Endothelial cell of umbilical vein (primary cell): ENCODE data around the gene FNDC1.
A peak's percentile ranks its signal among the peaks of the same experiment; 100 is the strongest.

ENCODE experiments used
- EZH2 ChIP-seq: IDR thresholded peaks from 2 replicates; pipeline ENCODE4 v1.6.1; 2012; ENCODE audit warnings: borderline replicate concordance, low read depth, mild to moderate bottlenecking, moderate library complexity, low read length, inconsistent platforms; ENCODE audit not compliant: severe bottlenecking
- FOS ChIP-seq: IDR thresholded peaks from 2 replicates; pipeline ENCODE4 v1.6.1; 2011; ENCODE audit warnings: mild to moderate bottlenecking, low read length, moderate library complexity, borderline replicate concordance; ENCODE audit not compliant: insufficient read depth
- GATA2 ChIP-seq: IDR thresholded peaks from 2 replicates; pipeline ENCODE4 v1.7.0; 2011; ENCODE audit warnings: low read depth, mild to moderate bottlenecking, moderate library complexity, mixed read lengths, low read length; ENCODE audit not compliant: insufficient read length, insufficient read depth
- MYC ChIP-seq: IDR thresholded peaks from one replicate; pipeline ENCODE4 v1.6.1; 2011; ENCODE audit warnings: mild to moderate bottlenecking, low read depth, low read length
- POLR2A ChIP-seq: IDR thresholded peaks from 2 replicates; pipeline ENCODE4 v1.6.1; 2012; ENCODE audit warnings: low read depth, mild to moderate bottlenecking, control low read depth, low read length
- POLR2AphosphoS5 ChIP-seq: IDR thresholded peaks from 2 replicates; pipeline ENCODE4 v1.6.1; 2012; ENCODE audit warnings: low read depth, mild to moderate bottlenecking, control low read depth, low read length, moderate library complexity; ENCODE audit not compliant: insufficient read depth
- TF ChIP-seq, protein P1 (sequence below), 2 donors: IDR thresholded peaks; 1 replicate in 1 of 2; 2 replicates in 1 of 2; pipeline ENCODE4 v1.5.1; 2011; ENCODE audit warnings: low read length in 2 of 2, mild to moderate bottlenecking in 2 of 2, moderate library complexity in 2 of 2, control low read depth in 1 of 2, inconsistent platforms in 1 of 2, low read depth in 1 of 2; ENCODE audit not compliant: insufficient read depth in 1 of 2; ENCODE audit errors: extremely low read depth in 1 of 2
- TF ChIP-seq, protein P2 (sequence below): IDR thresholded peaks from 2 replicates; pipeline ENCODE4 v1.6.1; 2011; ENCODE audit not compliant: insufficient read depth, insufficient read length

DNA sequence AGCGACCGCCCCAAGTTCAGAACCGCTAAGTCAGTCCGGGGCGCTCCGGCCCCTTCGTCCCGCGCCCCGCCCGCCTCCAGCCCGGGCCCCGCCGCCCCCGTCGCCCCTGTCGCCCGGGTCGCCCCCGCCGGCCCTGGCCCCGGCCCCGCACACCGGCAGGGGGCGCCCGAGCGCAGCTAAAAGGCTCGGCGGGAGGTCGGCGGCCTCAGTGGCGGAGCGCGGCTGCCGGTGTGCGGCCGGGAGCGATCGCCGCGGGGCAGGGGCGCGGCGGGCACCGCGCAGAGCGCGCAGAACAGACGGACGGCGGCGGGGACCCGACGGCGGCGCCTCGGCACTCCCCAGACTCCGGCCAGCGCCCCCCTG, at the start of gene FNDC1:
- TF ChIP-seq, protein P1, sequence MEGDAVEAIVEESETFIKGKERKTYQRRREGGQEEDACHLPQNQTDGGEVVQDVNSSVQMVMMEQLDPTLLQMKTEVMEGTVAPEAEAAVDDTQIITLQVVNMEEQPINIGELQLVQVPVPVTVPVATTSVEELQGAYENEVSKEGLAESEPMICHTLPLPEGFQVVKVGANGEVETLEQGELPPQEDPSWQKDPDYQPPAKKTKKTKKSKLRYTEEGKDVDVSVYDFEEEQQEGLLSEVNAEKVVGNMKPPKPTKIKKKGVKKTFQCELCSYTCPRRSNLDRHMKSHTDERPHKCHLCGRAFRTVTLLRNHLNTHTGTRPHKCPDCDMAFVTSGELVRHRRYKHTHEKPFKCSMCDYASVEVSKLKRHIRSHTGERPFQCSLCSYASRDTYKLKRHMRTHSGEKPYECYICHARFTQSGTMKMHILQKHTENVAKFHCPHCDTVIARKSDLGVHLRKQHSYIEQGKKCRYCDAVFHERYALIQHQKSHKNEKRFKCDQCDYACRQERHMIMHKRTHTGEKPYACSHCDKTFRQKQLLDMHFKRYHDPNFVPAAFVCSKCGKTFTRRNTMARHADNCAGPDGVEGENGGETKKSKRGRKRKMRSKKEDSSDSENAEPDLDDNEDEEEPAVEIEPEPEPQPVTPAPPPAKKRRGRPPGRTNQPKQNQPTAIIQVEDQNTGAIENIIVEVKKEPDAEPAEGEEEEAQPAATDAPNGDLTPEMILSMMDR (IDR thresholded peaks at IDR 0.05; ENCODE audit: extremely low read depth in 1 of 2, insufficient read depth in 1 of 2, low read depth in 1 of 2, low read length in 2 of 2), result peak; percentile 15 to 26
- TF ChIP-seq POLR2A (no peak), GATA2 (no peak), POLR2AphosphoS5 (no peak), EZH2 (no peak), FOS (no peak), MYC (no peak)
- TF ChIP-seq, protein P2, sequence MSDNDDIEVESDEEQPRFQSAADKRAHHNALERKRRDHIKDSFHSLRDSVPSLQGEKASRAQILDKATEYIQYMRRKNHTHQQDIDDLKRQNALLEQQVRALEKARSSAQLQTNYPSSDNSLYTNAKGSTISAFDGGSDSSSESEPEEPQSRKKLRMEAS, result no peak
